Activated CD8-positive, alpha-beta memory T cell treated with anti-CD3 and anti-CD28 coated beads for 36 hours (primary cell): ENCODE results near the gene PER3. TPM values are rescaled to one million over a fixed set of nuclear protein-coding genes. Genes with fewer than 3 reads are reported as not detected.

Experiments
- CTCF ChIA-PET: fragments of 350-600 bp; sonication (Branson Sonifier 250); formaldehyde crosslinking; loops from one replicate; lab custom pipeline; 2021; ENCODE audit warnings: antibody characterized with exemption; lab: Charles Lee
- POLR2A ChIA-PET: fragments of 350-600 bp; sonication (Branson Sonifier 250); formaldehyde crosslinking; loops from one replicate; lab custom pipeline; 2021; ENCODE audit warnings: antibody characterized with exemption; lab: Charles Lee
- total RNA-seq, 2 experiments: library from RNA; stranded (reverse); gene quantifications; one replicate each; pipeline ENCODE4 v1.2.3, GENCODE V29; 2021

Gene PER3
- total RNA-seq, 2 experiments from 2014 or later, result 4.0 to 4.4 TPM

- ChIA-PET CTCF (no interaction called here), POLR2A (no interaction called here)
Measured at GRCh38 chr1:7890853-7891252, 106.8 kb downstream of the PER3 start.

- ChIA-PET CTCF (no interaction called here), POLR2A (no interaction called here)
Measured at GRCh38 chr1:7891804-7892203, 107.7 kb downstream of the PER3 start.

- ChIA-PET POLR2A (no interaction called here), CTCF (no interaction called here)
Measured at GRCh38 chr1:7893529-7894180, 109.6 kb downstream of the PER3 start.

Other genes with a start within 250 kb of the PER3 start
- 10 to 100 TPM; 22.8 to 25.0 TPM for gene VAMP3, start 13.0 kb upstream of the PER3 start, total RNA-seq
- not detected for gene UTS2, start 68.8 kb downstream of the PER3 start, total RNA-seq
- 100 to 1,000 TPM; 263 to 270 TPM for gene TNFRSF9, start 156.5 kb downstream of the PER3 start, total RNA-seq
- 100 to 1,000 TPM; 605 to 606 TPM for gene PARK7, start 177.4 kb downstream of the PER3 start, total RNA-seq
- gene ERRFI1, start 242.0 kb downstream of the PER3 start, total RNA-seq, result 1 to 10 TPM; 3.1 to 3.2 TPM